Trophoblast cell (in vitro differentiated cells and primary cell): ENCODE results near the gene GSTP1.
A peak's percentile ranks its signal among the peaks of the same experiment; 100 is the strongest.

Experiments used
- DNase-seq, 2 donors: peaks; one replicate each; pipeline ENCODE4 v3.0.0-alpha.2; 2016
- H2AFZ ChIP-seq: 2 replicates; pipeline ENCODE4 v1.6.1; 2013; ENCODE audit warnings: low read length, moderate library complexity, mild to moderate bottlenecking; ENCODE audit not compliant: insufficient read depth, poor library complexity
- H2AK5ac ChIP-seq: 2 replicates; pipeline ENCODE4 v1.6.1; 2013; ENCODE audit warnings: mild to moderate bottlenecking, low read length
- H2BK120ac ChIP-seq: 2 replicates; pipeline ENCODE4 v1.6.1; 2013; ENCODE audit warnings: low read length, mild to moderate bottlenecking, moderate library complexity; ENCODE audit not compliant: insufficient read depth, poor library complexity
- H2BK12ac ChIP-seq: 2 replicates; pipeline ENCODE4 v1.6.1; 2013; ENCODE audit warnings: mild to moderate bottlenecking, low read length, moderate library complexity
- H2BK5ac ChIP-seq: 2 replicates; pipeline ENCODE4 v1.6.1; 2013; ENCODE audit warnings: low read length, low read depth, moderate library complexity, mild to moderate bottlenecking; ENCODE audit not compliant: poor library complexity
- H3K14ac ChIP-seq: 2 replicates; pipeline ENCODE4 v1.6.1; 2013; ENCODE audit warnings: mild to moderate bottlenecking, low read length
- H3K18ac ChIP-seq: 2 replicates; pipeline ENCODE4 v1.6.1; 2013; ENCODE audit warnings: mild to moderate bottlenecking, low read length
- H3K23ac ChIP-seq: 2 replicates; pipeline ENCODE4 v1.6.1; 2013; ENCODE audit warnings: low read length
- H3K27ac ChIP-seq: 2 replicates; pipeline ENCODE4 v1.5.1; 2013; ENCODE audit warnings: low read depth, mild to moderate bottlenecking, inconsistent platforms, low read length, moderate library complexity
- H3K27me3 ChIP-seq: 2 replicates; pipeline ENCODE4 v1.6.1; 2013; ENCODE audit warnings: inconsistent platforms, mild to moderate bottlenecking, low read length, moderate library complexity; ENCODE audit not compliant: insufficient read depth
- H3K36me3 ChIP-seq, 2 experiments: 1 replicate in 1 of 2; 2 replicates in 1 of 2; pipeline ENCODE4 v1.6.1; 2013; ENCODE audit warnings: low read length in 2 of 2, mild to moderate bottlenecking in 2 of 2, moderate library complexity in 1 of 2; ENCODE audit not compliant: insufficient read depth in 2 of 2, control insufficient read depth in 1 of 2
- H3K4ac ChIP-seq: 2 replicates; pipeline ENCODE4 v1.6.1; 2013; ENCODE audit warnings: low read depth, mild to moderate bottlenecking, low read length, moderate library complexity
- H3K4me1 ChIP-seq, 2 experiments: 1 replicate in 1 of 2; 2 replicates in 1 of 2; pipeline ENCODE4 v1.6.1; 2013; ENCODE audit warnings: low read length in 2 of 2, mild to moderate bottlenecking in 2 of 2, moderate library complexity in 1 of 2; ENCODE audit not compliant: insufficient read depth in 2 of 2, control insufficient read depth in 1 of 2
- H3K4me2 ChIP-seq: 2 replicates; pipeline ENCODE4 v1.6.1; 2013; ENCODE audit warnings: inconsistent platforms, mild to moderate bottlenecking, low read length, moderate library complexity
- H3K4me3 ChIP-seq: 2 replicates; pipeline ENCODE4 v1.5.1; 2013; ENCODE audit warnings: mild to moderate bottlenecking, low read depth, low read length, inconsistent platforms
- H3K79me1 ChIP-seq: one replicate; pipeline ENCODE4 v1.6.1; 2013; ENCODE audit warnings: low read length
- H3K79me2 ChIP-seq: 2 replicates; pipeline ENCODE4 v1.6.1; 2013; ENCODE audit warnings: low read length, mild to moderate bottlenecking; ENCODE audit not compliant: control insufficient read depth, insufficient read depth, poor library complexity
- H3K9ac ChIP-seq: 2 replicates; pipeline ENCODE4 v1.6.1; 2013; ENCODE audit warnings: mild to moderate bottlenecking, low read length
- H3K9me3 ChIP-seq: 2 replicates; pipeline ENCODE4 v1.6.1; 2013; ENCODE audit warnings: low read depth, mild to moderate bottlenecking, control low read depth, inconsistent platforms, low read length; ENCODE audit not compliant: insufficient read depth
- H4K12ac ChIP-seq: 2 replicates; pipeline ENCODE4 v1.6.1; 2013; ENCODE audit warnings: low read depth, mild to moderate bottlenecking, low read length, moderate library complexity
- H4K8ac ChIP-seq: 2 replicates; pipeline ENCODE4 v1.6.1; 2013; ENCODE audit warnings: low read depth, mild to moderate bottlenecking, low read length, moderate library complexity
- H4K91ac ChIP-seq: one replicate; pipeline ENCODE4 v1.6.1; 2013; ENCODE audit warnings: low read depth, mild to moderate bottlenecking, low read length, moderate library complexity
- whole genome bisulfite sequencing: extraction: QIAGEN DNeasy Blood & Tissue Kit; methylation state at CpG from one replicate; pipeline ENCODE4 v1.1.7; 2013; ENCODE audit warnings: missing lambda C conversion rate; ENCODE audit not compliant: insufficient read length, insufficient coverage; ENCODE audit errors: extremely low coverage; 5-methylcytosine and 5-hydroxymethylcytosine counted together

GSTP1 gene

GRCh38 chr11:67612751-67613150 is 29.1 kb downstream of the GSTP1 start:
- Histone ChIP-seq H2AK5ac (no peak overlapping the region), H4K12ac (no peak overlapping the region), H3K9ac (no peak overlapping the region), H3K27me3 (peaks cover 3% of the 10 kb centered on the region), H3K9me3 (peaks cover 4% of the 10 kb centered on the region), H4K91ac (no peak overlapping the region), H3K18ac (no peak overlapping the region), H2AFZ (no peak overlapping the region), H3K79me2 (no peaks in the 10 kb centered on the region), H3K27ac (no peak overlapping the region), H2BK5ac (no peak overlapping the region), H3K4me2 (no peak overlapping the region), H2BK120ac (no peak overlapping the region), H3K4me1 (peaks cover 10 to 11% of the 10 kb centered on the region in 2 experiments), H3K4me3 (no peak overlapping the region), H3K14ac (no peak overlapping the region), H4K8ac (no peak overlapping the region), H2BK12ac (no peak overlapping the region), H3K23ac (no peak overlapping the region), H3K36me3 (peaks cover 43 to 46% of the 10 kb centered on the region in 2 experiments), H3K79me1 (peaks cover 4% of the 10 kb centered on the region), H3K4ac (no peak overlapping the region)
- DNase-seq: no peak
- no CpG with 5 or more reads among the region's 13 CpGs for WGBS

GRCh38 chr11:67613313-67613959 is 29.8 kb downstream of the GSTP1 start:
- Histone ChIP-seq H3K18ac (no peak overlapping the region), H3K23ac (no peak overlapping the region), H4K8ac (no peak overlapping the region), H3K79me2 (no peaks in the 10 kb centered on the region), H3K27me3 (peaks cover 3% of the 10 kb centered on the region), H2AK5ac (no peak overlapping the region), H2BK5ac (no peak overlapping the region), H3K9ac (no peak overlapping the region), H3K14ac (no peak overlapping the region), H3K4ac (no peak overlapping the region), H2AFZ (no peak overlapping the region), H3K27ac (no peak overlapping the region), H2BK120ac (no peak overlapping the region), H3K36me3 (peaks cover 40 to 44% of the 10 kb centered on the region in 2 experiments), H2BK12ac (no peak overlapping the region), H4K91ac (no peak overlapping the region), H3K9me3 (peaks cover 4% of the 10 kb centered on the region), H3K4me1 (peaks cover 10 to 11% of the 10 kb centered on the region in 2 experiments), H3K4me3 (no peak overlapping the region), H4K12ac (no peak overlapping the region), H3K79me1 (peaks cover 4% of the 10 kb centered on the region), H3K4me2 (peak overlapping the region; percentile 59)
- no CpG with 5 or more reads among the region's 17 CpGs for WGBS
- DNase-seq: no peak

- H3K36me3 ChIP-seq: peaks cover 38% of the 10 kb centered on the region in 2 experiments
- peaks cover 3% of the 10 kb centered on the region for H3K27me3 ChIP-seq
- peak overlapping the region; percentile 71 for H4K8ac ChIP-seq
- H3K18ac ChIP-seq: peak overlapping the region; percentile 4
- H4K12ac ChIP-seq: peak overlapping the region; percentile 49
- WGBS: no CpG with 5 or more reads among the region's 23 CpGs
- peaks cover 4% of the 10 kb centered on the region for H3K9me3 ChIP-seq
- peaks cover 4% of the 10 kb centered on the region for H3K79me1 ChIP-seq
- no peaks in the 10 kb centered on the region for H3K79me2 ChIP-seq
- H2BK12ac ChIP-seq: peak overlapping the region; percentile 4
- H3K4me3 ChIP-seq: no peak overlapping the region
- no peak overlapping the region for H3K4ac ChIP-seq
- H3K23ac ChIP-seq: no peak overlapping the region
- H3K9ac ChIP-seq: no peak overlapping the region
- peak overlapping the region; percentile 51 for H2AK5ac ChIP-seq
- no peak overlapping the region for H3K27ac ChIP-seq
- H2BK5ac ChIP-seq: no peak overlapping the region
- peak overlapping the region; percentile 59 for H3K4me2 ChIP-seq
- peak overlapping the region; percentile 53 for H4K91ac ChIP-seq
- DNase-seq: peak; percentile 85 to 90
- peak overlapping the region; percentile 20 for H2BK120ac ChIP-seq
- H3K14ac ChIP-seq: peak overlapping the region; percentile 3
- peaks cover 10 to 11% of the 10 kb centered on the region in 2 experiments for H3K4me1 ChIP-seq
- peak overlapping the region; percentile 18 for H2AFZ ChIP-seq
Observed at GRCh38 chr11:67613960-67614715, 30.5 kb downstream of the GSTP1 start.

GRCh38 chr11:67614730-67615714 is 31.4 kb downstream of the GSTP1 start:
- Histone ChIP-seq H3K4me1 (peaks cover 10 to 11% of the 10 kb centered on the region in 2 experiments), H4K91ac (peak overlapping the region; percentile 53), H3K79me2 (no peaks in the 10 kb centered on the region), H4K12ac (no peak overlapping the region), H3K27ac (no peak overlapping the region), H2AFZ (no peak overlapping the region), H3K18ac (no peak overlapping the region), H3K9ac (no peak overlapping the region), H3K27me3 (peaks cover 3% of the 10 kb centered on the region), H4K8ac (peak overlapping the region; percentile 71), H3K79me1 (peaks cover 4% of the 10 kb centered on the region), H3K14ac (no peak overlapping the region), H2AK5ac (peak overlapping the region; percentile 51), H3K4ac (no peak overlapping the region), H2BK12ac (peak overlapping the region; percentile 20), H3K4me2 (no peak overlapping the region), H3K36me3 (peaks cover 33% of the 10 kb centered on the region in 2 experiments), H3K4me3 (no peak overlapping the region), H3K9me3 (peaks cover 4% of the 10 kb centered on the region), H3K23ac (no peak overlapping the region), H2BK5ac (no peak overlapping the region), H2BK120ac (peak overlapping the region; percentile 20)
- DNase-seq: peak; percentile 55 to 60
- WGBS: no CpG with 5 or more reads among the region's 18 CpGs
